Body of pancreas (tissue), 4 donors: Measurements from ENCODE around the gene EFNA5. TPM values are rescaled to one million over a fixed set of nuclear protein-coding genes. Genes with fewer than 3 reads are reported as not detected.

Experiments used
- ATAC-seq: fragments of 150-250 bp; one replicate; pipeline ENCODE4 v1.9.1; 2016
- DNase-seq, 4 donors: peaks; one replicate each; pipeline ENCODE4 v3.0.0-alpha.2; 2019
- H3K27ac ChIP-seq, 4 donors: fragments of 200-600 bp; sonication (generic); 1 replicate in 3 of 4; 2 replicates in 1 of 4; pipeline versions ENCODE4 v1.5.1 to v1.6.1; 2016 to 2019; ENCODE audit warnings: mild to moderate bottlenecking in 1 of 4, mixed read lengths in 1 of 4, moderate library complexity in 1 of 4
- H3K27me3 ChIP-seq, 2 donors: fragments of 200-600 bp; sonication (generic); one replicate each; pipeline ENCODE4 v1.6.0; 2016; ENCODE audit warnings: mild to moderate bottlenecking in 1 of 2
- H3K36me3 ChIP-seq, 2 donors: fragments of 200-600 bp; sonication (generic); replicated peaks in 1 of 2; 2 replicates each; pipeline ENCODE4 v1.5.1; 2016; ENCODE audit warnings: low read depth in 2 of 2; ENCODE audit not compliant: insufficient read depth in 1 of 2
- H3K4me1 ChIP-seq: fragments of 200-600 bp; sonication (generic); one replicate; pipeline ENCODE4 v1.6.0; 2016
- H3K4me3 ChIP-seq, 2 donors: fragments of 200-600 bp; sonication (generic); 1 replicate in 1 of 2; 2 replicates in 1 of 2; pipeline ENCODE4 v1.5.1; 2016 to 2019
- H3K9me3 ChIP-seq, 3 donors: fragments of 200-600 bp; sonication (generic); 1 replicate in 2 of 3; 2 replicates in 1 of 3; pipeline ENCODE4 v1.5.1; 2016
- CTCF ChIP-seq, 7 experiments: fragments of 450-650 bp in 4 of 7; fragments of 200-600 bp in 3 of 7; sonication (generic) in 3 of 7; IDR thresholded peaks; one replicate each; pipeline ENCODE4 v1.5.1; 2016 to 2019; ENCODE audit warnings: antibody characterized with exemption in 7 of 7
- POLR2A ChIP-seq, 3 donors: fragments of 450-650 bp; IDR thresholded peaks; one replicate each; pipeline ENCODE4 v1.6.1; 2016; ENCODE audit warnings: antibody characterized with exemption in 3 of 3, mild to moderate bottlenecking in 2 of 3
- WGBS, 2 donors: methylation state at CpG; one replicate each; pipeline ENCODE4 v1.1.5; 2017; 5-methylcytosine and 5-hydroxymethylcytosine counted together
- intact Hi-C: fragments of 100-400 bp; cut with DNase I; formaldehyde crosslinking; loops from one replicate; pipeline ENCODE4 v1.15.1; 2023
- total RNA-seq, 2 donors: library from RNA; depleted of rRNA; stranded (reverse); fragments of >200 nt; gene quantifications; one replicate each; pipeline ENCODE4 v1.1.0, GENCODE V29; 2016

Gene EFNA5
- total RNA-seq, 2 donors from 2014 or later, result 1.3 to 3.4 TPM

- no peak for TF ChIP-seq CTCF (IDR thresholded peaks at IDR 0.05)
- no peak for TF ChIP-seq POLR2A (IDR thresholded peaks at IDR 0.05)
- ATAC-seq (peak; percentile 93), DNase-seq (peak; percentile 89 to 95 (median 93))
- Histone ChIP-seq H3K27ac (peak overlapping the region in 3 of 4 donors; percentile 46 to 87 (median 70)), H3K4me3 (no peak overlapping the region), H3K36me3 (no peaks in the 10 kb centered on the region), H3K27me3 (no peaks in the 10 kb centered on the region), H3K9me3 (no peaks in the 10 kb centered on the region), H3K4me1 (peaks cover 42% of the 10 kb centered on the region)
- WGBS, 2 donors, result 9 to 24% methylated on average over 4 of the region's 4 CpGs
- intact Hi-C loops, result no loop called here
These were observed 128.3 kb downstream of the EFNA5 start for GRCh38 chr5:107542428-107542827.

- intact Hi-C loops, result no loop called here
- peaks cover 42% of the 10 kb centered on the region for H3K4me1 ChIP-seq
- DNase-seq (no peak), ATAC-seq (no peak)
- H3K4me3 ChIP-seq, result no peak overlapping the region
- peak overlapping the region in 1 of 4 donors; percentile 87 for H3K27ac ChIP-seq
- no peaks in the 10 kb centered on the region for H3K9me3 ChIP-seq
- TF ChIP-seq POLR2A (IDR thresholded peaks at IDR 0.05) (no peak), CTCF (IDR thresholded peaks at IDR 0.05) (no peak)
- no peaks in the 10 kb centered on the region for H3K36me3 ChIP-seq
- 55 to 72% methylated on average over 1 of the region's 1 CpG for WGBS, 2 donors
- H3K27me3 ChIP-seq, result no peaks in the 10 kb centered on the region
These were observed 129.3 kb downstream of the EFNA5 start for GRCh38 chr5:107541400-107541799.

GRCh38 chr5:107539726-107540330, 130.9 kb downstream of the EFNA5 start:
- DNase-seq, result no peak
- H3K36me3 ChIP-seq, result no peaks in the 10 kb centered on the region
- H3K27ac ChIP-seq, result no peak overlapping the region
- peaks cover 34% of the 10 kb centered on the region for H3K4me1 ChIP-seq
- ATAC-seq, result no peak
- intact Hi-C loops, result no loop called here
- no peak overlapping the region for H3K4me3 ChIP-seq
- WGBS, 2 donors, result 94 to 100% methylated on average over 4 of the region's 4 CpGs
- H3K27me3 ChIP-seq, result no peaks in the 10 kb centered on the region
- H3K9me3 ChIP-seq, result no peaks in the 10 kb centered on the region
- TF ChIP-seq POLR2A (IDR thresholded peaks at IDR 0.05) (no peak), CTCF (IDR thresholded peaks at IDR 0.05) (no peak)

- no peaks in the 10 kb centered on the region for H3K27me3 ChIP-seq
- H3K36me3 ChIP-seq, result no peaks in the 10 kb centered on the region
- peaks cover 25% of the 10 kb centered on the region for H3K4me1 ChIP-seq
- TF ChIP-seq CTCF (IDR thresholded peaks at IDR 0.05), result no peak
- TF ChIP-seq POLR2A (IDR thresholded peaks at IDR 0.05), result no peak
- no peak overlapping the region for H3K27ac ChIP-seq
- ATAC-seq (no peak), DNase-seq (no peak)
- no peaks in the 10 kb centered on the region for H3K9me3 ChIP-seq
- no peak overlapping the region for H3K4me3 ChIP-seq
- intact Hi-C loops, result no loop called here
- 72 to 85% methylated on average over 5 of the region's 5 CpGs for WGBS, 2 donors
These were observed 131.8 kb downstream of the EFNA5 start for GRCh38 chr5:107538805-107539445.

- Histone ChIP-seq H3K4me3 (no peak overlapping the region), H3K36me3 (no peaks in the 10 kb centered on the region), H3K4me1 (peaks cover 19% of the 10 kb centered on the region), H3K27ac (no peak overlapping the region), H3K9me3 (no peaks in the 10 kb centered on the region), H3K27me3 (no peaks in the 10 kb centered on the region)
- no peak for TF ChIP-seq POLR2A (IDR thresholded peaks at IDR 0.05)
- no peak for TF ChIP-seq CTCF (IDR thresholded peaks at IDR 0.05)
- intact Hi-C loops, result no loop called here
- ATAC-seq (no peak), DNase-seq (no peak)
These were observed 132.4 kb downstream of the EFNA5 start for GRCh38 chr5:107538331-107538730.
